ENCODE data around the gene IPCEF1.

- TF ChIP-seq CTCF (conservative IDR thresholded peaks at IDR 0.05) (no peak), EZH2 (IDR thresholded peaks at IDR 0.05; ENCODE audit: low read depth) (no peak)
Measured at GRCh38 chr6:154238831-154239230, 117.8 kb downstream of the IPCEF1 start.
